GM19238 (cell line): ENCODE measurements around the gene SLC25A27.
A peak's percentile ranks its signal among the peaks of the same experiment; 100 is the strongest.
"Not testable (repeated sequence)": the region's sequence is repeated elsewhere in the genome, so short reads cannot be mapped to it uniquely, and the experiment has no call there.

ENCODE experiments used
- DNase-seq: peaks from one replicate; pipeline ENCODE4 v3.0.0; 2011; ENCODE audit warnings: low spot score; ENCODE audit not compliant: insufficient read length

SLC25A27 gene

GRCh38 chr6:46652603-46653438 lies at the start of gene SLC25A27, which contains the start of gene CYP39A1:
Gene SLC25A27, plus strand, starts transcription at chr6:46652975. Its CDS starts 218 bp downstream, at chr6:46653193.
Gene CYP39A1, minus strand, starts transcription at chr6:46652818. Its CDS starts 236 bp downstream, at chr6:46652582.
- DNase-seq, result peak; percentile 75

GRCh38 chr6:46605091-46605797 lies 47.5 kb upstream of the SLC25A27 start:
- no peak for DNase-seq

GRCh38 chr6:46606338-46606737 lies 46.4 kb upstream of the SLC25A27 start:
- DNase-seq, result no peak

GRCh38 chr6:46610862-46611553 lies 41.8 kb upstream of the SLC25A27 start:
- DNase-seq, result no peak

GRCh38 chr6:46612645-46613044 lies 40.1 kb upstream of the SLC25A27 start:
- DNase-seq, result no peak

- DNase-seq, result no peak
Measured at GRCh38 chr6:46618726-46619125, 34.0 kb upstream of the SLC25A27 start.

- no peak for DNase-seq
Measured at GRCh38 chr6:46626228-46626909, 26.4 kb upstream of the SLC25A27 start.

- no peak for DNase-seq
Measured at GRCh38 chr6:46626976-46627375, 25.8 kb upstream of the SLC25A27 start.

- no peak for DNase-seq
Measured at GRCh38 chr6:46628498-46628897, 24.3 kb upstream of the SLC25A27 start.

GRCh38 chr6:46628976-46629375 lies 23.8 kb upstream of the SLC25A27 start:
- no peak for DNase-seq

GRCh38 chr6:46629691-46630090 lies 23.1 kb upstream of the SLC25A27 start:
- DNase-seq, result no peak

- DNase-seq, result no peak
Measured at GRCh38 chr6:46632053-46632452, 20.7 kb upstream of the SLC25A27 start.

- DNase-seq, result no peak
Measured at GRCh38 chr6:46635462-46635861, 17.3 kb upstream of the SLC25A27 start.

GRCh38 chr6:46637145-46637544 lies 15.6 kb upstream of the SLC25A27 start:
- DNase-seq, result no peak

- no peak for DNase-seq
Measured at GRCh38 chr6:46637933-46638332, 14.8 kb upstream of the SLC25A27 start.

GRCh38 chr6:46638650-46639049 lies 14.1 kb upstream of the SLC25A27 start:
- no peak for DNase-seq

GRCh38 chr6:46642928-46643751 lies 9.6 kb upstream of the SLC25A27 start:
- DNase-seq, result no peak

GRCh38 chr6:46645265-46645664 lies 7.5 kb upstream of the SLC25A27 start:
- no peak for DNase-seq

- DNase-seq, result not testable (repeated sequence)
Measured at GRCh38 chr6:46648108-46648507, 4.7 kb upstream of the SLC25A27 start.

- DNase-seq, result no peak
Measured at GRCh38 chr6:46648869-46649492, 3.8 kb upstream of the SLC25A27 start.
